ENCODE data around the gene TACC2. TPM values are rescaled to one million over a fixed set of nuclear protein-coding genes. Genes with fewer than 3 reads are reported as not detected.

TACC2 gene
- total and polyA plus RNA-seq, 2 experiments from 2014 or later: 30.8 to 35.9 TPM

DNA sequence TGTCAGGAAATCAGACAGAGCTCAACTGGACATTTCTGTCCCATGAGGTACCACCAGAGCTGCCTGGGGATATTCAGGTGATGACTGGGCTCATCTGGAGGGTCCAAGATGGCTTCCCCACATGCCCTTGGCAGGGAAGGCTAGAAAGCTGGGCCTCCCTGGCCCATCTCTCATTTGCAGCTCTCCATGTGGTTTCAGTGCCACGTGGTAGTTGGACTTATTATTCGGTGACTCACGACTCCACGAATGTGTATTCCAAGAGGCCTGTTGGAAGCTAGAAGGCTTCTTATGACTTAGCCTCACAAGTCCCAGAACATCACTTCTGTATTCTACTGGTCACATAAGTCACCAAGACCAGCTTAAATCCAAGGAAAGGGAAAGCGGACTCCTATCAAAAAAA is 36.7 kb upstream of the TACC2 start (continued):
- TF ChIP-seq, protein P1, sequence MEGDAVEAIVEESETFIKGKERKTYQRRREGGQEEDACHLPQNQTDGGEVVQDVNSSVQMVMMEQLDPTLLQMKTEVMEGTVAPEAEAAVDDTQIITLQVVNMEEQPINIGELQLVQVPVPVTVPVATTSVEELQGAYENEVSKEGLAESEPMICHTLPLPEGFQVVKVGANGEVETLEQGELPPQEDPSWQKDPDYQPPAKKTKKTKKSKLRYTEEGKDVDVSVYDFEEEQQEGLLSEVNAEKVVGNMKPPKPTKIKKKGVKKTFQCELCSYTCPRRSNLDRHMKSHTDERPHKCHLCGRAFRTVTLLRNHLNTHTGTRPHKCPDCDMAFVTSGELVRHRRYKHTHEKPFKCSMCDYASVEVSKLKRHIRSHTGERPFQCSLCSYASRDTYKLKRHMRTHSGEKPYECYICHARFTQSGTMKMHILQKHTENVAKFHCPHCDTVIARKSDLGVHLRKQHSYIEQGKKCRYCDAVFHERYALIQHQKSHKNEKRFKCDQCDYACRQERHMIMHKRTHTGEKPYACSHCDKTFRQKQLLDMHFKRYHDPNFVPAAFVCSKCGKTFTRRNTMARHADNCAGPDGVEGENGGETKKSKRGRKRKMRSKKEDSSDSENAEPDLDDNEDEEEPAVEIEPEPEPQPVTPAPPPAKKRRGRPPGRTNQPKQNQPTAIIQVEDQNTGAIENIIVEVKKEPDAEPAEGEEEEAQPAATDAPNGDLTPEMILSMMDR (conservative IDR thresholded peaks at IDR 0.05; ENCODE audit: low read depth in 2 of 2): no peak
- no peak for TF ChIP-seq EZH2 (IDR thresholded peaks at IDR 0.05; ENCODE audit: low read depth, unreplicated experiment)

DNA sequence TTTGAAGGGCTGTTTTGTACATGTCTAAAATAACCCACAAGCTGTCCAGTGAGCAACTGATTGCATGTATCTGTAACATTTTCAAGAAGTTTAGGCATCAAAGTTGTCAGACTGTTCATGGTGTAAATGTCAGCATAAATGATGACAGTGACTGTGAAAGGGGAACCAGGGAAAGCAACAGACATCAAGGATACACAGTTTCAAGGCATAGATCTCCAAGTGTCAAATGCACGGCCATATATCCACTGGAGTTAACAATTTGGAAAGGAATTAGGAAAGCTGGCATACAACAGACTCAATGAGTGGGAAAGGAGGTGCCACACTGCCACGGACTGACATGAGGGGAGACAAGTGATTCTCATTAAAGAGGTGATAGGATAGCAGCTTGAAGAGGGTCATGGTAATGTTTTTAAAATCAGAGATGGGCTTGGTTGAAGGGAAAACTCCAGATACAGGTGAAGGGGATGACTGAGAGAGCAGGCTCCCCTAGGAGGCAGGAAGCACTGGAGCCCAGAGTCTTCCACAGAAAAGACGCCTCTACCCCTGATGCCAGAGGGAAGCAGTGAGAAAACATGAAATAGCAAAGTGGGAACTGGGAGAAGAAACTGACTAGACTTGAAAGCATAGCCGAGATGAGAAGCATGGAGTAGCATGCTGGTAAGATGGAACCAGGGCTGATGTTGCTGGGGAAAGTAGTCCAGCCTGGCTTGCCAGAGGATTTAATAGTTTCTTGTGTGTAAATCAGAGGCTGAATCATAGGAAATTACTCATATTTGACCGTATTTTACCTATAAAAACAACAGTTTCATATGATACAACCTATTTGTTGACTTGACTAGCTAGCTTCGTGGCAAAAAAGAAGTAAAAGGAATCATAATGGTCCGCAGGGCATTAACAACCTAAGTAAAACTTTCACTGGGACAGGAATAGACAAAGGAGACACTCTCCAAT is 32.6 kb upstream of the TACC2 start:
- no peaks in the 10 kb centered on the region for H4K20me1 ChIP-seq (replicated peaks; ENCODE audit: insufficient read depth)
- no peak for TF ChIP-seq POLR2AphosphoS5 (IDR thresholded peaks at IDR 0.05; ENCODE audit: low read depth)
- no peak for TF ChIP-seq STAT1 (IDR thresholded peaks at IDR 0.05; ENCODE audit: unreplicated experiment)
- TF ChIP-seq, protein P1 (conservative IDR thresholded peaks at IDR 0.05; ENCODE audit: low read depth in 2 of 2): no peak
- no peak for TF ChIP-seq EZH2 (IDR thresholded peaks at IDR 0.05; ENCODE audit: low read depth, unreplicated experiment)
- no peak for TF ChIP-seq EZH2phosphoT487 (IDR thresholded peaks at IDR 0.05; ENCODE audit: unreplicated experiment)
- TF ChIP-seq CREB1 (CRISPR knock-in tag; IDR thresholded peaks at IDR 0.05; ENCODE audit: low read depth): no peak
- no peak for TF ChIP-seq ZNF114 (CRISPR knock-in tag; IDR thresholded peaks at IDR 0.05)
- TF ChIP-seq, protein P2, sequence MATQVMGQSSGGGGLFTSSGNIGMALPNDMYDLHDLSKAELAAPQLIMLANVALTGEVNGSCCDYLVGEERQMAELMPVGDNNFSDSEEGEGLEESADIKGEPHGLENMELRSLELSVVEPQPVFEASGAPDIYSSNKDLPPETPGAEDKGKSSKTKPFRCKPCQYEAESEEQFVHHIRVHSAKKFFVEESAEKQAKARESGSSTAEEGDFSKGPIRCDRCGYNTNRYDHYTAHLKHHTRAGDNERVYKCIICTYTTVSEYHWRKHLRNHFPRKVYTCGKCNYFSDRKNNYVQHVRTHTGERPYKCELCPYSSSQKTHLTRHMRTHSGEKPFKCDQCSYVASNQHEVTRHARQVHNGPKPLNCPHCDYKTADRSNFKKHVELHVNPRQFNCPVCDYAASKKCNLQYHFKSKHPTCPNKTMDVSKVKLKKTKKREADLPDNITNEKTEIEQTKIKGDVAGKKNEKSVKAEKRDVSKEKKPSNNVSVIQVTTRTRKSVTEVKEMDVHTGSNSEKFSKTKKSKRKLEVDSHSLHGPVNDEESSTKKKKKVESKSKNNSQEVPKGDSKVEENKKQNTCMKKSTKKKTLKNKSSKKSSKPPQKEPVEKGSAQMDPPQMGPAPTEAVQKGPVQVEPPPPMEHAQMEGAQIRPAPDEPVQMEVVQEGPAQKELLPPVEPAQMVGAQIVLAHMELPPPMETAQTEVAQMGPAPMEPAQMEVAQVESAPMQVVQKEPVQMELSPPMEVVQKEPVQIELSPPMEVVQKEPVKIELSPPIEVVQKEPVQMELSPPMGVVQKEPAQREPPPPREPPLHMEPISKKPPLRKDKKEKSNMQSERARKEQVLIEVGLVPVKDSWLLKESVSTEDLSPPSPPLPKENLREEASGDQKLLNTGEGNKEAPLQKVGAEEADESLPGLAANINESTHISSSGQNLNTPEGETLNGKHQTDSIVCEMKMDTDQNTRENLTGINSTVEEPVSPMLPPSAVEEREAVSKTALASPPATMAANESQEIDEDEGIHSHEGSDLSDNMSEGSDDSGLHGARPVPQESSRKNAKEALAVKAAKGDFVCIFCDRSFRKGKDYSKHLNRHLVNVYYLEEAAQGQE (IDR thresholded peaks at IDR 0.05; ENCODE audit: unreplicated experiment): no peak
- no peak for TF ChIP-seq ZNF331 (CRISPR knock-in tag; IDR thresholded peaks at IDR 0.05; ENCODE audit: low read depth)
- no peak for TF ChIP-seq NANOG (IDR thresholded peaks at IDR 0.05; ENCODE audit: borderline replicate concordance)

More for the DNA sequence above, 32.6 kb upstream of the TACC2 start:
- ATAC-seq (no peak), DNase-seq (ENCODE audit: low spot score) (no peak)
- H3K4me3 ChIP-seq: no peak overlapping the region
- H3K9me3 Mint-ChIP-seq: no peaks in the 10 kb centered on the region
- no peak overlapping the region for H3K27ac Mint-ChIP-seq
- H3K9me2 ChIP-seq (ENCODE audit: insufficient read depth): no peaks in the 10 kb centered on the region
- H2AFZ ChIP-seq: no peak overlapping the region
- peaks cover 14% of the 10 kb centered on the region for H3K4me1 ChIP-seq (ENCODE audit: insufficient read depth)
- no peak overlapping the region; the same call in 1 of the 2 replicates for H3K27ac ChIP-seq (ENCODE audit: low read depth)
- no peaks in the 10 kb centered on the region for H3K27me3 ChIP-seq (ENCODE audit: insufficient read depth)
- peaks cover 18% of the 10 kb centered on the region; the same call in 2 of the 3 replicates for H3K4me1 Mint-ChIP-seq
- no peaks in the 10 kb centered on the region for H3F3A ChIP-seq (replicated peaks; ENCODE audit: low read depth)
- H3K36me3 ChIP-seq (ENCODE audit: insufficient read depth): 0 out of 2 replicates have a peak, but pooled peaks cover 6% of the 10 kb centered on the region
- no peak overlapping the region for H3K4me3 Mint-ChIP-seq
- H3K4me2 ChIP-seq: no peak overlapping the region
- peaks cover 2% of the 10 kb centered on the region for H3K27me3 Mint-ChIP-seq (ENCODE audit: insufficient read depth, low read depth, poor library complexity)
- no peaks in the 10 kb centered on the region for H3K79me2 ChIP-seq (replicated peaks; ENCODE audit: insufficient read depth)
- H3K36me3 Mint-ChIP-seq (ENCODE audit: low read depth): peaks cover 43% of the 10 kb centered on the region
